ENCODE measurements around the gene FAHD1. TPM values are rescaled to one million over a fixed set of nuclear protein-coding genes. Genes with fewer than 3 reads are reported as not detected.

The FAHD1 gene
- total and polyA plus RNA-seq, 3 experiments from 2014 or later, result 19.3 to 26.7 (median 20.9) TPM

DNA sequence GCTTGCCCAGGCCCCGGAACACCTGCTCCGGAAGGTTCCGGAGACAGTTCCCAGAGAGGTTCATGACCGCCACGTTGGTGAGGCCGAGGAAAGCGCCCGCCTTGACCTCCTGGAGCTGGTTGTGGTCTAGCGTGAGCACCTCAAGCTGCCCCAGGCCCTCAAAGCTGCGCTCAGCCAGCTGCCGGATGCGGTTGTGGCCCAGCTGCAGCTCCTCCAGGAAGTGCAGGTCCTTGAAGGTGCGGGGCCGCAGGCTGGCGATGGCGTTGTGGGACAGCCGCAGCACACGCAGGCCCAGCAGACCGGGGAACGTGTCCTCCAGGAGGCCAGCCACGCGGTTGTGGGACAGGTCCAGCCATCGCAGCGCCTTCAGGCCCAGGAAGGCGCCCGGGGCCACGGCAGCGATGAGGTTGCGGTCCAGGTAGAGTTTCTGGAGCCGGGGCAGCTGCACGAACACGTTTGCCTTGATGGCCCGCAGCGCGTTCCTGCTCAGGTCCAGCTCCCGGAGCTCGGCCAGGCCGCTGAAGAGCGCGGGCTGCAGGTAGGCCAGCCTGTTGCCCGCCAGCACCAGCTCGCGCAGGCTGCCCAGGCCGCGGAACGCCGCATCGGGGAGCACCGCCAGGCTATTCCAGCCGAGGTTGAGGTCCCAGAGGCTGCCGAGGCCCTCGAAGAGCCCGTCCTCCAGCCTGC lies 35.6 kb upstream of the FAHD1 start:
- H3K4me1 ChIP-seq (ENCODE audit: insufficient read depth, low read length), result no peaks in the 10 kb centered on the region
- H3K9me3 ChIP-seq (ENCODE audit: low read length), result no peaks in the 10 kb centered on the region
- no peaks in the 10 kb centered on the region for H3K27me3 Mint-ChIP-seq
- peaks cover 0 to 24% (median 3%) of the 10 kb centered on the region in 3 donors for H3K36me3 Mint-ChIP-seq
- H3K9me3 Mint-ChIP-seq, result no peaks in the 10 kb centered on the region
- no peaks in the 10 kb centered on the region for H3K27me3 ChIP-seq (ENCODE audit: insufficient read depth, low read length, poor library complexity, severe bottlenecking)
- H3K36me3 ChIP-seq (ENCODE audit: insufficient read depth, low read length), result peaks cover 9% of the 10 kb centered on the region
- CTCF ChIA-PET, result interaction anchor here (1.4 kb wide), 1 partner anchor 9 kb away, joined by 6 read pairs; the partner anchor contains the start of genes NUBP2 and SPSB3
- peaks cover 0 to 7% (median 1%) of the 10 kb centered on the region in 3 donors for H3K4me1 Mint-ChIP-seq
- H3K27ac Mint-ChIP-seq, result no peak overlapping the region
- H3K4me3 Mint-ChIP-seq, result no peak overlapping the region
- DNase-seq, result no peak
- H3K27ac ChIP-seq (ENCODE audit: low read depth, low read length), result no peak overlapping the region
- H3K4me3 ChIP-seq (ENCODE audit: low read length), result no peak overlapping the region
- POLR2A ChIA-PET, result interaction anchor here (0.6 to 2.5 kb wide), 2 partner anchors 9 to 86 kb away, joined by 3 to 9 read pairs; partner anchors contain the start of genes NUBP2 and SPSB3

DNA sequence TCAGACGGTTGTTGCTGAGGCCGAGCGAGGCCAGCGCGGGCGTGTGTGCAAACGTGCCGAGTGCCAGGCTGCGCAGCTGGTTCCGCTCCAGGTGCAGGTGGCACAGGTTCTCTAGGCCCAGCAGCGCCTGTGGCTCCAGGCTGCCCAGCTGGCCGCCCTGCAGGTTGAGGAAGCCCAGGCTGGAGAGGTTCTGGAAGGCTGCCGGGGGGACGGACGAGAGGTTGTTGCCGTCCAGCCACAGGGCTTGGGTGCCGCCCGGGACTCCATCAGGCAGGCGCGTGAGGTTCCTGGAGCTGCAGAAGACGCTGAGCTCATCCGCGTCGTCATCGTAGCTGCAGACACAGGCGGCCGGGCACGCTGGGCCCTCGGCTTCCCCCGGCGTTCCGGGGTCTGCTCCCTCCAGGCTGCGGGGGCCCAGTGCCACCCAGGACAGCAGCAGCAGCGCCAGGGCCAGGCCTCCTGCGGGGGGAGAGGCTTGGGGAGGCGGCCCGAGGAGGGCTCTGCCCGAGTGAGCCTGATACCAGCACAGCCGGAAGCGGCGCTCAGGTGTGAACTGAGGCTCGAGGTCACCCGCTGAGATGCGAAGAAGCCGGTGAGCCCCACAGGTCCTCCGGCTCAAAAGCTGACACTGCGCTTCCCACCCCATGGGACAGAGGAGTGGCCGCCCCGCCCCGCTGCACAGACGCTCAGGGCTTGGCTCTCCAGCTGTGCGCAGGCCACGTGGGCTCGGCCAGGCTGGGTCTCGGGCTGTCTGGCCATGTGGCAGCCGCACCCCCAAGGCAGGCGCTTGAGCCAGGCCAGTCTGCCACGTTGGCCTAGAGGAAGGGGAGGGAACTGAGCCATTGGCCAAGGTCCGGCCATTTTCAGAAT lies 34.8 kb upstream of the FAHD1 start:
- Histone ChIP-seq H3K27me3 (ENCODE audit: insufficient read depth, low read length, poor library complexity, severe bottlenecking) (no peaks in the 10 kb centered on the region), H3K4me3 (ENCODE audit: low read length) (no peak overlapping the region), H3K36me3 (ENCODE audit: insufficient read depth, low read length) (peaks cover 4% of the 10 kb centered on the region), H3K27ac (ENCODE audit: low read depth, low read length) (no peak overlapping the region), H3K4me1 (ENCODE audit: insufficient read depth, low read length) (no peaks in the 10 kb centered on the region), H3K9me3 (ENCODE audit: low read length) (no peaks in the 10 kb centered on the region)
- DNase-seq, result no peak
- peak overlapping the region in 1 of 8 donors; percentile 29 for H3K27ac Mint-ChIP-seq
- no peak overlapping the region for H3K4me3 Mint-ChIP-seq
- CTCF ChIA-PET, result interaction anchor here (1.4 kb wide), 1 partner anchor 10 kb away, joined by 6 read pairs; the partner anchor contains the start of genes NUBP2 and SPSB3
- no peaks in the 10 kb centered on the region for H3K27me3 Mint-ChIP-seq
- peaks cover 2 to 18% (median 3%) of the 10 kb centered on the region in 3 donors for H3K36me3 Mint-ChIP-seq
- POLR2A ChIA-PET, result interaction anchor here (0.6 to 2.5 kb wide), 2 partner anchors 9 to 1491 kb away, joined by 4 to 9 read pairs; partner anchors contain the start of genes NUBP2 and SPSB3
- H3K9me3 Mint-ChIP-seq, result peaks cover 1 to 2% (median 2%) of the 10 kb centered on the region in 5 donors
- H3K4me1 Mint-ChIP-seq, result peaks cover 0 to 3% (median 1%) of the 10 kb centered on the region in 3 donors

DNA sequence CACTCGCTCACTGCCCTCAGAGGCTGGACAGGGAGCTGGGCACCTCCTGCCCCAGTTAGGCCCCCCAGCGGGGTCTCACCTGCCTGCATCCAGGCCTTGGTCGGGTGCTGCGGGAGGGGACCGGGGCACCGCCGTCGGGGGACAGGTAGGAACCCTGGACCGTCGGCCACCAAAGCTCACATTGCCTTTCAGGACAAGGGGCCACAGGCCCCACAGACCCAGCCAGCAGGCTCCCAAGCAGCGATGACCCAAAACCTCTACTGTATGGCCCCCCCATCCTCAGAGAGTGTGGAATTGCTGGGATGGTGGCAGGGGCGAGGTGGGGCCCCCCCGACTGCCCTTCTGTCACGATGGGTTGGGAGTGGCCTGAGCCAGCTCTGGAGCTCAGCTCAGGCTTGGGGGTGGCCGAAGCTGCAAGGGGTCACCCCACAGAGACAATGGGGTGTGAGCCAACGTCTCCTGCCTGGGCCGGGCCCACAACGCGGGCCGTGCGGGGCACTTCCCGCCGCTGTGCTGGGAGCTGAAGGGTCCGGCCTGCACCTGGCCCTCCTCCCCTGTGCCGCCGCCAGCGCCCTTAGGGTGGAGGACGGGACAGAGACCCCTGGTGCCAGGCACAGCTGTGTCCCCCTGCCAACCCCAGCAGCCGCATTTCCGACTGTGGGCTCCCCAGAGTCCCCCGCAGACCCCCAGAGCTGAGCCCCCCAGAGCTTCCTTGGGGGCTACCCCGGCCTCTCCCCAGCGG lies 34.0 kb upstream of the FAHD1 start:
- peaks cover 0 to 3% (median 1%) of the 10 kb centered on the region in 3 donors for H3K4me1 Mint-ChIP-seq
- H3K4me3 Mint-ChIP-seq, result no peak overlapping the region
- H3K36me3 Mint-ChIP-seq, result peaks cover 3 to 14% (median 3%) of the 10 kb centered on the region in 3 donors
- H3K9me3 Mint-ChIP-seq, result peaks cover 3 to 5% (median 3%) of the 10 kb centered on the region in 5 donors
- no peak for DNase-seq
- Histone ChIP-seq H3K4me1 (ENCODE audit: insufficient read depth, low read length) (no peaks in the 10 kb centered on the region), H3K9me3 (ENCODE audit: low read length) (no peaks in the 10 kb centered on the region), H3K27ac (ENCODE audit: low read depth, low read length) (no peak overlapping the region), H3K36me3 (ENCODE audit: insufficient read depth, low read length) (no peaks in the 10 kb centered on the region), H3K27me3 (ENCODE audit: insufficient read depth, low read length, poor library complexity, severe bottlenecking) (no peaks in the 10 kb centered on the region), H3K4me3 (ENCODE audit: low read length) (no peak overlapping the region)
- H3K27me3 Mint-ChIP-seq, result no peaks in the 10 kb centered on the region
- CTCF ChIA-PET, result no interaction called here
- no peak overlapping the region for H3K27ac Mint-ChIP-seq
- POLR2A ChIA-PET, result interaction anchor here (0.6 to 2.5 kb wide), 2 partner anchors 10 to 1492 kb away, joined by 4 to 9 read pairs; partner anchors contain the start of genes NUBP2 and SPSB3

DNA sequence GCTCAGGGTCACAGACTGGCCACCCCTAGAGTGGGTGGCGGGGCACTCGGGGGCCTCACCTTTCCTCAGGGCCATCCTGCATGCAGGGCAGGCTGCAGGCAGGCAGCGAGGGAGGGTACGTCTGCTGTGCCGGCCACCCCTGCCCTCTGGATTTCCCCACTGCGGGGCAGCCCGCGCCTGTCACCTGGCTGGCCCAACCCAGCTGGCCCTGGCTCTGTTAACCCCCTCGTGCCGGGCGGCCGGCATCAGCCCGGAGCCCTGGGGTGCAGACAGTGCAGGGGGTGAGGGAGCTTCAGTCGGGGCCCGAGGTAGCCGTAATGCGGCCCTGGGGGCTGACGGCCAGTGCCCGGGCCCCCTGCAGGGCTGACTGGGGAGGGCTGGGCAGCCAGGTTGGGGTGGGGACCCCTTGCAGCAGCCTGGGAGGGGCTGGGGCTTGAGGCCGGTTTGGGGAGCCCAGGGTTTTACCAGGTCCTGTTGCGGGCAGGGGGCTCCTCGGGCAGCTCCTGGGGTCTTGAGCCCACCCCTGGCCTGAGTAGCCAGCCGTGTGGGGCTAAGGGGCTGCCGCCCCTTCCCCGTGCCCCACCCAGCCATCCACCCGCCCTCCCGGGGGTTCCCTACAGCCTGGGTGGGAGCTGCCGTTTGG lies 33.3 kb upstream of the FAHD1 start, which contains the start of gene IGFALS:
Gene IGFALS (minus strand): TSS at position 128 of the 643 bp plus-strand sequence. CDS start 53 bp downstream, at position 75.
- Histone ChIP-seq H3K9me3 (ENCODE audit: low read length) (no peaks in the 10 kb centered on the region), H3K4me3 (ENCODE audit: low read length) (no peak within 1 kb of the TSS), H3K36me3 (ENCODE audit: insufficient read depth, low read length) (no peaks in the 10 kb centered on the region), H3K4me1 (ENCODE audit: insufficient read depth, low read length) (no peaks in the 10 kb centered on the region), H3K27ac (ENCODE audit: low read depth, low read length) (no peak within 1 kb of the TSS), H3K27me3 (ENCODE audit: insufficient read depth, low read length, poor library complexity, severe bottlenecking) (no peaks in the 10 kb centered on the region)
- Mint-ChIP-seq H3K36me3 (peaks cover 3 to 8% (median 3%) of the 10 kb centered on the region in 3 donors), H3K9me3 (peaks cover 3 to 5% (median 3%) of the 10 kb centered on the region in 5 donors), H3K4me3 (no peak within 1 kb of the TSS), H3K27me3 (no peaks in the 10 kb centered on the region), H3K27ac (no peak within 1 kb of the TSS), H3K4me1 (peaks cover 0 to 3% (median 1%) of the 10 kb centered on the region in 3 donors)
- ChIA-PET POLR2A (no interaction called here), CTCF (no interaction called here)
- no peak for DNase-seq

DNA sequence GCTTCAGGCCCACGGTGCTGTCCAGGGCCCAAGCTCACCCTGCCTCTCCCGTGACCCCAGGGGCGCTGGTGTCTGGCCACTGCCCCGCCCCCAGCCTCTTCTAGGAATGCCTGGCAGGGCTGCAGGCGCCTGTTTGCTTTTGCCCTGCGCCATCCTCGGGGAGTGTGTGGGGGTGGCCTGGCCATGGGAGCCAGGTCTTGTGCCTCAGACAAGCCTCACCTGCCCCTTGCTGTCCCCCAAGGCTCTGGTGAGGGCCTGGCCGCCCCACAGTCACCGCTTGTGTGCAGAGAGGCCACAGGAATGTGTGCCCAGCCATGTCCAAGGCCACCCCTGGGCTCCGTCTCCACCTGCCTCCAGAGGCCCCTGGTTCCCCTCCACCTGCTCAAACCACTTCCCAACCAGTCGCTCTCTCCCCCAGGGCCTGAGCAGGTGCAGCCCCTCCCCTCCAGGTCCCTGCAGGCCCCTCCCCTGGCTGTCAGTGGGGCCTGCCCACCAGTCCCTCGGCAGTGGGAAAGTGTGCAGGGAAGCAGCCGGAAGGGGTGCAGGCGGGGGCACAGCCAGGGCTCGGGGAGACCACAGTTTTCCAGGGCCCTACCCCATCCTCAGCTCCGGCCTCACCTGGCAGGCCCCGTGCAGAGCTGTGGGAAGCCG lies 32.7 kb upstream of the FAHD1 start:
- Mint-ChIP-seq H3K9me3 (peaks cover 3 to 7% (median 5%) of the 10 kb centered on the region in 5 donors), H3K36me3 (peaks cover 0 to 3% (median 2%) of the 10 kb centered on the region in 3 donors), H3K27ac (no peak overlapping the region), H3K27me3 (no peaks in the 10 kb centered on the region), H3K4me1 (no peaks in the 10 kb centered on the region), H3K4me3 (no peak overlapping the region)
- no peaks in the 10 kb centered on the region for H3K36me3 ChIP-seq (ENCODE audit: insufficient read depth, low read length)
- ChIA-PET CTCF (no interaction called here), POLR2A (no interaction called here)
- H3K4me1 ChIP-seq (ENCODE audit: insufficient read depth, low read length), result no peaks in the 10 kb centered on the region
- no peak for DNase-seq
- no peak overlapping the region for H3K27ac ChIP-seq (ENCODE audit: low read depth, low read length)
- no peaks in the 10 kb centered on the region for H3K9me3 ChIP-seq (ENCODE audit: low read length)
- H3K27me3 ChIP-seq (ENCODE audit: insufficient read depth, low read length, poor library complexity, severe bottlenecking), result no peaks in the 10 kb centered on the region
- H3K4me3 ChIP-seq (ENCODE audit: low read length), result no peak overlapping the region

DNA sequence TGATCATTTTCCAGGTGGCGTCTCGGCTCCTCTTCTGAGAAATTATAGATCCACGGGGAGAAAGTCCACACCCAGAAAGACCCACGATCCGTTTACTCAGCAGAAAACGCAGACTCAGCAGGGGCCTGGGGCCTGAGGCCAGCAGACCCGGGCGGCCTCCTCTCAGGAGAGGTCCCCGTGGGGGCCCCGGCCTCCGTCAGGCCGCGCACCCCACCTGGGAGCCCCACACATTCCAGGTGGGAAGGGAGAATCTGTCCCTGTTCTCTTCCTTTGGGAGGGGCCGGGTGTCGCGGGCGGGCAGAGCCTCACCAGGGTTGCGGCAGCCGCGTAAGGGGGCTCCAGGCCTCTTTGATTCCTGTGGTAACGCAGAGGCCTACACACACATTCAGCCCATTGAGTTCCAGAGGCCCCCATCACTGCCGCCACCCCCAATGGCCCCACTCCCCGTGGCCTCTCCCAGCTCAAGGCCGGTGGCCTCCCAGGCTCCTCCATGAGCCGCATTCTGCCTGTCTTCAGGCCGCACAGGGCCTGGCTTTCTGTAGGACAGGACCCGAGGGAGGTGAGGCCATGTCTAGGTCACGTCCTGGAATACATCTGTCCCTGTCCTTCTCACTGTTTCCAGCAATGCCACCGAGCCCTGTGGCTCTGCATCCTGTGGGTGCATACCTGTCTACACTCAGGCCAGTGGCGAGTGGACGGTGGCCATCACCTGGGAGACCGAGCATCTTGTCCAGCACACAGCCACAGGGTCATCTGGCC lies 31.9 kb upstream of the FAHD1 start:
- no peak overlapping the region for H3K4me3 ChIP-seq (ENCODE audit: low read length)
- no peaks in the 10 kb centered on the region for H3K9me3 ChIP-seq (ENCODE audit: low read length)
- Mint-ChIP-seq H3K27me3 (no peaks in the 10 kb centered on the region), H3K27ac (peak overlapping the region in 1 of 8 donors; percentile 61), H3K36me3 (peaks cover 0 to 3% (median 2%) of the 10 kb centered on the region in 3 donors), H3K4me3 (no peak overlapping the region), H3K9me3 (peaks cover 3 to 9% (median 6%) of the 10 kb centered on the region in 5 donors), H3K4me1 (no peaks in the 10 kb centered on the region)
- CTCF ChIA-PET, result no interaction called here
- DNase-seq, result no peak
- H3K27ac ChIP-seq (ENCODE audit: low read depth, low read length), result no peak overlapping the region
- no peaks in the 10 kb centered on the region for H3K27me3 ChIP-seq (ENCODE audit: insufficient read depth, low read length, poor library complexity, severe bottlenecking)
- POLR2A ChIA-PET, result no interaction called here
- H3K36me3 ChIP-seq (ENCODE audit: insufficient read depth, low read length), result no peaks in the 10 kb centered on the region
- H3K4me1 ChIP-seq (ENCODE audit: insufficient read depth, low read length), result no peaks in the 10 kb centered on the region

Measured in CD8-positive, alpha-beta memory T cell (primary cell).